Measurements from ENCODE around the gene UGT1A10. TPM values are rescaled to one million over a fixed set of nuclear protein-coding genes. Genes with fewer than 3 reads are reported as not detected.

The UGT1A10 gene
- total RNA-seq, 1 experiment from 2014 or later = 1.0 TPM

DNA sequence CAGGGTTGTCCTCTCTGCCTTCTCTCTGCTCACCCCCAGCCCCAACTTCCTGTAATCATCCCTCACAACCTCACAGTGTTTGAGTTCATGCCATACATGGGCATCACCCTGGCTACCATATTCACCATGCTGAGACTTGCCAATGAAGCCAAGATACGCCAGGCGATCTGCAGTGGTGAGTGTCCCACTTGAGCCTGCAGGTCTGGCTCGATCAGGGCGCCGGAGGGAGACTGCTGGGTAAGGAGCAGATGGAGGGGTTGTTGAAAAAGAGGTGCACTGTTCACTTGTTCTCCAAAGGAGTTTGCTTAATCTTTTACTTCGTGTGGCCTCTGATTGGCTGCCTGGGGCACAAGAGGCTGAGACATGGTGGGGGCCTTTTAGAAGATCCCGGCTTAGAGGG lies 156.5 kb downstream of the UGT1A10 start:
- Histone ChIP-seq H3K4me3 (ENCODE audit: low read depth, low read length) (no peak overlapping the region), H3K4me1 (no peaks in the 10 kb centered on the region), H3K9me3 (no peaks in the 10 kb centered on the region), H3K27me3 (replicated peaks; ENCODE audit: control insufficient read depth, insufficient read depth, low read length) (no peaks in the 10 kb centered on the region), H3K36me3 (ENCODE audit: control insufficient read depth, insufficient read depth, low read length) (no peaks in the 10 kb centered on the region)
- TF ChIP-seq CTCF (IDR thresholded peaks at IDR 0.05; ENCODE audit: insufficient read depth in 1 of 2, low read depth in 1 of 2, low read length in 1 of 2, severe bottlenecking in 1 of 2, unreplicated experiment in 1 of 2) = no peak
- no peak for DNase-seq
- POLR2A ChIA-PET = no interaction called here
- Mint-ChIP-seq H3K9me3 (ENCODE audit: unreplicated experiment) (no peaks in the 10 kb centered on the region), H3K27ac (ENCODE audit: unreplicated experiment) (no peak overlapping the region), H3K36me3 (ENCODE audit: insufficient read depth, unreplicated experiment) (no peaks in the 10 kb centered on the region), H3K27me3 (ENCODE audit: insufficient read depth, unreplicated experiment) (no peaks in the 10 kb centered on the region), H3K4me3 (ENCODE audit: unreplicated experiment) (no peak overlapping the region), H3K4me1 (ENCODE audit: low read depth, unreplicated experiment) (no peaks in the 10 kb centered on the region)
- CTCF ChIA-PET = interaction anchor here (0.7 kb wide), 1 partner anchor 136 kb away, joined by 3 read pairs; no protein-coding TSS in a partner anchor
- intact Hi-C loops (cut with micrococcal nuclease; ENCODE audit: unreplicated experiment) = no loop called here
- no TSS peak for BruUV-seq (replicated peaks)

DNA sequence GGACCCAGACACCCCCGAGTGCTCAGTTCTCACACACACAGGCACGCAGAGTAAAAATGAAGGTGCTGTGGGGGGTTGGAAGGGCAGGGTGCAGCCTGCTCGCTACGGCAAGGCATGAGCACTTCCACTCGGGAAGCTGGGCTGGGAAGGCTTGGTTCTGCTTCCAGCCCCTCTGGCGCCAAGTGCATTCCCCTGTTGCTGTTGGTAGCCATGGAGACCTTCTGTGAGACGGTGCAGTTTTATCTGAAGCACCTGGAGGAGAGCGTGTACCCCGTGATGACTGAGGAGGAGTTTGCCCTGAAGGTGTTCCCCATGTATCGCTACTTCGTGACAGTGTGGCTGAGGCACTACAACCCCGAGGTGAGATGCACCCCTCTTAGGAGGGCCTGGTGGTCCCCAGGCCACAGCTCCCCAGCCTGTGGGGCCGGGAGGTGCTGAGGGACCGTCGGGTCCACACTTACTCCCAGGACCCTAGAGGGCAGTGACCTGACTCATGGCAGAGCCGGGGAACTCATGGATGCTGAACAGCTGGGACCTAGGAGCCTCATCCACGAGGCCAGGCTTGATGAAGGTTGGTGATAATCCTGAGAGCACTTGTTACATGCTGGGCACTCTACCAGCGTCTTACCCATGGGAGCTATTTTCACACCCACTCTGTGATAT lies 157.3 kb downstream of the UGT1A10 start:
- H3K27me3 Mint-ChIP-seq (ENCODE audit: insufficient read depth, unreplicated experiment) = no peaks in the 10 kb centered on the region
- no peak overlapping the region for H3K27ac Mint-ChIP-seq (ENCODE audit: unreplicated experiment)
- no TSS peak for BruUV-seq (replicated peaks)
- Histone ChIP-seq H3K9me3 (no peaks in the 10 kb centered on the region), H3K36me3 (ENCODE audit: control insufficient read depth, insufficient read depth, low read length) (no peaks in the 10 kb centered on the region), H3K4me1 (no peaks in the 10 kb centered on the region), H3K4me3 (ENCODE audit: low read depth, low read length) (no peak overlapping the region), H3K27me3 (replicated peaks; ENCODE audit: control insufficient read depth, insufficient read depth, low read length) (no peaks in the 10 kb centered on the region)
- H3K36me3 Mint-ChIP-seq (ENCODE audit: insufficient read depth, unreplicated experiment) = no peaks in the 10 kb centered on the region
- intact Hi-C loops (cut with micrococcal nuclease; ENCODE audit: unreplicated experiment) = no loop called here
- no peaks in the 10 kb centered on the region for H3K4me1 Mint-ChIP-seq (ENCODE audit: low read depth, unreplicated experiment)
- ChIA-PET CTCF (no interaction called here), POLR2A (no interaction called here)
- H3K4me3 Mint-ChIP-seq (ENCODE audit: unreplicated experiment) = no peak overlapping the region
- DNase-seq = no peak
- H3K9me3 Mint-ChIP-seq (ENCODE audit: unreplicated experiment) = no peaks in the 10 kb centered on the region
- TF ChIP-seq CTCF (IDR thresholded peaks at IDR 0.05; ENCODE audit: insufficient read depth in 1 of 2, low read depth in 1 of 2, low read length in 1 of 2, severe bottlenecking in 1 of 2, unreplicated experiment in 1 of 2) = no peak

- Histone ChIP-seq H3K4me1 (no peaks in the 10 kb centered on the region), H3K27me3 (replicated peaks; ENCODE audit: control insufficient read depth, insufficient read depth, low read length) (no peaks in the 10 kb centered on the region), H3K36me3 (ENCODE audit: control insufficient read depth, insufficient read depth, low read length) (no peaks in the 10 kb centered on the region), H3K9me3 (no peaks in the 10 kb centered on the region), H3K4me3 (ENCODE audit: low read depth, low read length) (no peak overlapping the region)
- Mint-ChIP-seq H3K36me3 (ENCODE audit: insufficient read depth, unreplicated experiment) (no peaks in the 10 kb centered on the region), H3K27ac (ENCODE audit: unreplicated experiment) (no peak overlapping the region), H3K27me3 (ENCODE audit: insufficient read depth, unreplicated experiment) (no peaks in the 10 kb centered on the region), H3K4me1 (ENCODE audit: low read depth, unreplicated experiment) (no peaks in the 10 kb centered on the region), H3K4me3 (ENCODE audit: unreplicated experiment) (no peak overlapping the region), H3K9me3 (ENCODE audit: unreplicated experiment) (no peaks in the 10 kb centered on the region)
- ChIA-PET CTCF (no interaction called here), POLR2A (no interaction called here)
- no TSS peak for BruUV-seq (replicated peaks)
- TF ChIP-seq CTCF (IDR thresholded peaks at IDR 0.05; ENCODE audit: insufficient read depth in 1 of 2, low read depth in 1 of 2, low read length in 1 of 2, severe bottlenecking in 1 of 2, unreplicated experiment in 1 of 2) = no peak
- DNase-seq = no peak
- intact Hi-C loops (cut with micrococcal nuclease; ENCODE audit: unreplicated experiment) = no loop called here
Observed at GRCh38 chr2:233794128-233794658, 157.9 kb downstream of the UGT1A10 start.
